Endothelial cell of umbilical vein (primary cell): ENCODE measurements around the gene LRRC43. TPM values are rescaled to one million over a fixed set of nuclear protein-coding genes. Genes with fewer than 3 reads are reported as not detected.

Experiments
- BruUV-seq: library from RNA; stranded (reverse); fragments of 400-500 nt; replicated peaks from 2 replicates; lab custom pipeline; 2021; lab: Mats Ljungman, UMichigan
- CTCF ChIA-PET: fragments of 300-600, 350-600 bp; sonication (Branson Sonifier 250); formaldehyde crosslinking; loops from one replicate; lab custom pipeline; 2021; ENCODE audit warnings: antibody characterized with exemption, inconsistent platforms; lab: Charles Lee
- POLR2A ChIA-PET: fragments of 300-600, 350-600 bp; sonication (Branson Sonifier 250); formaldehyde crosslinking; loops from one replicate; lab custom pipeline; 2021; ENCODE audit warnings: antibody characterized with exemption, inconsistent platforms; lab: Charles Lee
- DNase-seq: peaks from one replicate; pipeline ENCODE4 v3.0.0-alpha.2; 2011; ENCODE audit warnings: low read depth, low spot score
- FAIRE-seq: peaks from 2 replicates; lab custom pipeline; 2011; peaks lifted over from hg19 to GRCh38; lab: Jason Lieb, UNC
- H2AFZ ChIP-seq: 2 replicates; pipeline ENCODE4 v1.6.0; 2012; ENCODE audit warnings: low read depth, low read length, control low read depth, inconsistent platforms
- H3K27ac ChIP-seq: 2 replicates; pipeline ENCODE4 v1.5.1; 2011; ENCODE audit warnings: low read depth, mild to moderate bottlenecking, control low read depth, low read length, moderate library complexity; ENCODE audit not compliant: insufficient read depth
- H3K27me3 ChIP-seq, 2 experiments: 2 replicates each; pipeline versions ENCODE4 v1.6.0 to v1.6.1; 2011; ENCODE audit warnings: low read length in 2 of 2, mixed read lengths in 1 of 2; ENCODE audit not compliant: control insufficient read depth in 2 of 2, insufficient read depth in 2 of 2
- H3K36me3 ChIP-seq, 2 experiments: 2 replicates in 1 of 2; 3 replicates in 1 of 2; pipeline ENCODE4 v1.5.1; 2011; ENCODE audit warnings: low read length in 2 of 2, mild to moderate bottlenecking in 1 of 2, moderate library complexity in 1 of 2; ENCODE audit not compliant: control insufficient read depth in 2 of 2, insufficient read depth in 2 of 2; ENCODE audit errors: extremely low read depth in 1 of 2
- H3K4me1 ChIP-seq: 3 replicates; pipeline ENCODE4 v1.5.1; 2011; ENCODE audit warnings: mild to moderate bottlenecking, low read length; ENCODE audit not compliant: control insufficient read depth, insufficient read depth; ENCODE audit errors: extremely low read depth
- H3K4me2 ChIP-seq: 2 replicates; pipeline ENCODE4 v1.6.1; 2011; ENCODE audit warnings: low read length, control low read depth, mixed read lengths; ENCODE audit not compliant: insufficient read depth
- H3K4me3 ChIP-seq, 3 experiments: fragments of 200-600 bp in 1 of 3; sonication (generic), shearing (Covaris generic) in 1 of 3; replicated peaks in 1 of 3; 2 replicates each; pipeline ENCODE4 v1.5.1; 2011 to 2016; ENCODE audit warnings: control low read depth in 3 of 3, low read length in 3 of 3, mild to moderate bottlenecking in 2 of 3, inconsistent platforms in 1 of 3, low read depth in 1 of 3, moderate library complexity in 1 of 3; ENCODE audit not compliant: insufficient read depth in 1 of 3
- H3K79me2 ChIP-seq: 2 replicates; pipeline ENCODE4 v1.6.0; 2012; ENCODE audit warnings: low read length, inconsistent platforms; ENCODE audit not compliant: control insufficient read depth, insufficient read depth
- H3K9ac ChIP-seq: replicated peaks from 2 replicates; pipeline ENCODE3; 2011; ENCODE audit warnings: low read length, control low read depth; ENCODE audit not compliant: insufficient read depth; ENCODE audit errors: extremely low read depth
- H3K9me1 ChIP-seq: replicated peaks from 3 replicates; pipeline ENCODE4 v1.6.0; 2011; ENCODE audit warnings: mild to moderate bottlenecking, low read length; ENCODE audit not compliant: control insufficient read depth, insufficient read depth; ENCODE audit errors: extremely low read depth
- H3K9me3 ChIP-seq: replicated peaks from 2 replicates; pipeline ENCODE4 v1.5.1; 2012; ENCODE audit warnings: low read length, inconsistent platforms; ENCODE audit not compliant: control insufficient read depth, insufficient read depth
- H4K20me1 ChIP-seq: replicated peaks from 2 replicates; pipeline ENCODE3; 2011; ENCODE audit warnings: mild to moderate bottlenecking, low read length; ENCODE audit not compliant: control insufficient read depth, insufficient read depth; ENCODE audit errors: extremely low read depth
- CTCF ChIP-seq, 2 donors: IDR thresholded peaks; 1 replicate in 1 of 2; 2 replicates in 1 of 2; pipeline ENCODE4 v1.5.1; 2011; ENCODE audit warnings: low read length in 2 of 2, mild to moderate bottlenecking in 2 of 2, moderate library complexity in 2 of 2, control low read depth in 1 of 2, inconsistent platforms in 1 of 2, low read depth in 1 of 2; ENCODE audit not compliant: insufficient read depth in 1 of 2; ENCODE audit errors: extremely low read depth in 1 of 2
- EZH2 ChIP-seq: IDR thresholded peaks from 2 replicates; pipeline ENCODE4 v1.6.1; 2012; ENCODE audit warnings: borderline replicate concordance, low read depth, mild to moderate bottlenecking, moderate library complexity, low read length, inconsistent platforms; ENCODE audit not compliant: severe bottlenecking
- FOS ChIP-seq: IDR thresholded peaks from 2 replicates; pipeline ENCODE4 v1.6.1; 2011; ENCODE audit warnings: mild to moderate bottlenecking, low read length, moderate library complexity, borderline replicate concordance; ENCODE audit not compliant: insufficient read depth
- GATA2 ChIP-seq: IDR thresholded peaks from 2 replicates; pipeline ENCODE4 v1.7.0; 2011; ENCODE audit warnings: low read depth, mild to moderate bottlenecking, moderate library complexity, mixed read lengths, low read length; ENCODE audit not compliant: insufficient read length, insufficient read depth
- JUN ChIP-seq: IDR thresholded peaks from 2 replicates; pipeline ENCODE4 v1.6.1; 2011; ENCODE audit warnings: borderline replicate concordance, low read depth; ENCODE audit not compliant: insufficient read length, insufficient read depth
- MYC ChIP-seq: IDR thresholded peaks from one replicate; pipeline ENCODE4 v1.6.1; 2011; ENCODE audit warnings: mild to moderate bottlenecking, low read depth, low read length
- POLR2A ChIP-seq: IDR thresholded peaks from 2 replicates; pipeline ENCODE4 v1.6.1; 2012; ENCODE audit warnings: low read depth, mild to moderate bottlenecking, control low read depth, low read length
- POLR2AphosphoS5 ChIP-seq: IDR thresholded peaks from 2 replicates; pipeline ENCODE4 v1.6.1; 2012; ENCODE audit warnings: low read depth, mild to moderate bottlenecking, control low read depth, low read length, moderate library complexity; ENCODE audit not compliant: insufficient read depth
- dilution Hi-C: fragments of 300-500 bp; cut with MboI; formaldehyde crosslinking; loops from one replicate; pipeline ENCODE4 v1.15.0; 2019; ENCODE audit warnings: low sequenced_read_pairs; ENCODE audit not compliant: extremely low pct_ligation_motif_present
- intact Hi-C: fragments of 100-400 bp; cut with micrococcal nuclease; formaldehyde crosslinking; loops from one replicate; pipeline ENCODE4 v1.10.0; 2022
- polyA plus RNA-seq, 4 experiments: library from polyadenylated mRNA; depleted of rRNA in 3 of 4; stranded (reverse) in 3 of 4; unstranded in 1 of 4; fragments of >200 nt; gene quantifications; 2 replicates each; pipeline versions ENCODE4 v1.2.1 to v1.2.3, GENCODE V29; 2011 to 2012; ENCODE audit warnings: missing spikeins in 1 of 4
- total RNA-seq: library from RNA; stranded (reverse); gene quantifications from 2 replicates; pipeline ENCODE4 v1.2.3, GENCODE V29; 2021
- TF ChIP-seq, protein P1 (sequence below): IDR thresholded peaks from 2 replicates; pipeline ENCODE4 v1.6.1; 2011; ENCODE audit not compliant: insufficient read depth, insufficient read length

LRRC43 gene
- total and polyA plus RNA-seq, 2 donors (not counting 3 experiments of a cell fraction or from before 2014, with no cell fraction given), result 3.1 to 3.4 TPM

DNA sequence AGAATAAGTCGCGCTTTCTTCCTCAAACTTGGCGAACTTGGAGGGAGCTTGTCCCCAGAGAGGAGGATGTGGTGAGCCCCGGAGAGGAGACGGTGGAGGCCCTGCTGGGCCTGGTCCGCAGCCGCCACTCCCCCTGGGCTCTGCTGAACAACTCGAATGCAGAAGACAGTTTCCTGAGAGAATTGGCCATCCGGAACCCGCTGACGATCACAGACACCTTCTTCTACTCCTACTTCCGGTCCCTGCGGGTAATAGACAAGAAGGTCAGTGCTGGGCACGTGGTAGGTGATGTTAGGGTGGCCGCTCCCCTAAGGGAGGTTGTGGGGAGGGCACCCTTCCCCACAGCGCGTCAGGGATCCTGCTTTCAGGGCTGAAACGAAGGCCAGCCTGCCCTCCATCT is 1.6 kb downstream of the LRRC43 start:
- Histone ChIP-seq H3K9me1 (no peaks in the 10 kb centered on the region), H3K36me3 (no peaks in the 10 kb centered on the region), H3K27me3 (no peaks in the 10 kb centered on the region), H3K4me2 (no peak overlapping the region), H3K9ac (no peak overlapping the region), H2AFZ (no peak overlapping the region), H3K9me3 (no peaks in the 10 kb centered on the region), H3K4me3 (no peak overlapping the region), H3K79me2 (no peaks in the 10 kb centered on the region), H4K20me1 (no peaks in the 10 kb centered on the region), H3K27ac (no peak overlapping the region), H3K4me1 (peaks cover 4% of the 10 kb centered on the region)
- intact Hi-C loops (no loop called here), dilution Hi-C loops (no loop called here)
- FAIRE-seq (no peak), DNase-seq (no peak)
- CTCF ChIA-PET, result no interaction called here
- BruUV-seq, result no TSS peak
- TF ChIP-seq, protein P1, sequence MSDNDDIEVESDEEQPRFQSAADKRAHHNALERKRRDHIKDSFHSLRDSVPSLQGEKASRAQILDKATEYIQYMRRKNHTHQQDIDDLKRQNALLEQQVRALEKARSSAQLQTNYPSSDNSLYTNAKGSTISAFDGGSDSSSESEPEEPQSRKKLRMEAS, result no peak
- TF ChIP-seq POLR2AphosphoS5 (no peak), JUN (no peak), FOS (no peak), GATA2 (no peak), POLR2A (no peak), CTCF (IDR thresholded peaks at IDR 0.05; ENCODE audit: extremely low read depth in 1 of 2, insufficient read depth in 1 of 2, low read depth in 1 of 2, low read length in 2 of 2) (no peak), EZH2 (no peak), MYC (no peak)
- POLR2A ChIA-PET, result no interaction called here
